ENCODE data around the gene ENPP3.

GRCh38 chr6:131727467-131727866 is 90.4 kb downstream of the ENPP3 start:
- TF ChIP-seq POLR2AphosphoS5 (IDR thresholded peaks at IDR 0.05; ENCODE audit: low read depth, low read length), result no peak
- no peak for TF ChIP-seq TAF1 (IDR thresholded peaks at IDR 0.05; ENCODE audit: borderline replicate concordance, insufficient read depth, low read length)
